ENCODE data around the gene MOCOS.

DNA sequence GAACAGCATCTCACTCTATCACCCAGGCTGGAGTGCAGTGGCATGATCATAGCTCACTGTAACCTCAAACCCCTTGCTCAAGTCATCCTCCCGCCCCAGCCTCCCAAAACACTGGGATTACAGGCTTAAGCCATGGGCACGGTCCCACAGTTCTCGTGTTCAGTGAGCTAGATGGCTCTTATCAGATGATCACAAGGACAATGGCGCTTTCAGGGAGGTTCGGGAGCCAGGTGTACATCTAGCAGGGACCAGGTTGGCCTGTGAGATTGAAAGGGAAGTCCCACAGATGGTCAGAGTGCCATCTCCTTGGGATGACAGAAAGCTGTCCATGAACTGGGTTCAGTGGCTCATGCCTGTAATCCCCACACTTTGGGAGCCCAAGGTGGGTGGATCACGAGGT, 96.2 kb downstream of the MOCOS start:
- TF ChIP-seq ZNF274 (IDR thresholded peaks at IDR 0.05; ENCODE audit: low read depth, low read length) = no peak
- TF ChIP-seq SUZ12 (IDR thresholded peaks at IDR 0.05; ENCODE audit: extremely low read depth, insufficient read depth, insufficient read length) = no peak
- TF ChIP-seq YY1 (IDR thresholded peaks at IDR 0.05; ENCODE audit: insufficient read depth, insufficient read length) = no peak
